ENCODE data around the gene SEMA3E. TPM values are rescaled to one million over a fixed set of nuclear protein-coding genes. Genes with fewer than 3 reads are reported as not detected.

Gene SEMA3E
- total and polyA plus RNA-seq, 7 donors = under 0.01 to 16.3 (median 7.8) TPM

DNA sequence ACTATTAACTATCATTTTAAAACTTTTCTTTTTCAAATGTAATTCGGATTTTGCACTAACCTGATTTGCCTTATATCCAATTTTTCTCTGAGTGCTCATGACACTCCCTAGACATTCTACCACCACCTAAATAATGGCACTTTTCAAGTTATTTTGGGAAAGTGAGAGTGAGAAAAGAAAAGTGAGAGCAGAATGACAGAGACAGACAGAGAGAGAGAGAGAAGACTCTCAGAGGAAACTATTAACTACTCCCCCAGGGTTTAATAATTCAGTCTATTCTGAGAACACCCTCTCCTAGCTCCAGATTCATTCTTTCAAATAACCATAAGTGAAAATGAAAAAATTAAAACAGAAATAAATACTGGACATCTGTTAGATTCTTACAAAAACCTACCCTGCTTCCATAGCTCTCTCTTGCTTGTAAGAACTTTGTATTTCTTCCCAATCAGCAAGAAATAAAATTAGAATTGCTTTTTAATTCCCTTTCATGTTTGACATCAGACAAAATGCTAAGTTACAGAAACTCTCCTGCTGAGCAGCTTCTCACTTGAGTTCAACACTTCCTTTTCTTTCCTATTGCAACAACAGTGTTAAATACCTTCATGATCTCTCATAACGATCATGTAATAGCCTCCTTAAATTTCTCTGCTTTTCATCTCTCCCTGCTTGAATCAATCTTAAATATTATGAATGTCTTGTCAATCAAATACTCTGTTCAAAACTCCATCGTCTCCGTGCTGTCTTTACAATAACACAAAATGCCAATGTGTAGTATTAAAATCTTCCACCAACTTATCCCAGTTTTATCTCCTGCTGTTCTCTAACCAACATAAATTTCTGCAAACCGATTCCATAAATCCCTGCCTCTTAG is 191.7 kb downstream of the SEMA3E start:
- Histone ChIP-seq H3K4me1 (no peaks in the 10 kb centered on the region), H3K9me3 (no peaks in the 10 kb centered on the region), H3K4me3 (no peak overlapping the region), H3K27me3 (no peaks in the 10 kb centered on the region), H3K27ac (no peak overlapping the region), H3K36me3 (no peaks in the 10 kb centered on the region)
- DNase-seq = no peak
- intact Hi-C loops (cut with DNase I) = no loop called here
- WGBS, 2 donors = 45 to 55% methylated on average over 5 of the region's 5 CpGs
- TF ChIP-seq, protein P1, sequence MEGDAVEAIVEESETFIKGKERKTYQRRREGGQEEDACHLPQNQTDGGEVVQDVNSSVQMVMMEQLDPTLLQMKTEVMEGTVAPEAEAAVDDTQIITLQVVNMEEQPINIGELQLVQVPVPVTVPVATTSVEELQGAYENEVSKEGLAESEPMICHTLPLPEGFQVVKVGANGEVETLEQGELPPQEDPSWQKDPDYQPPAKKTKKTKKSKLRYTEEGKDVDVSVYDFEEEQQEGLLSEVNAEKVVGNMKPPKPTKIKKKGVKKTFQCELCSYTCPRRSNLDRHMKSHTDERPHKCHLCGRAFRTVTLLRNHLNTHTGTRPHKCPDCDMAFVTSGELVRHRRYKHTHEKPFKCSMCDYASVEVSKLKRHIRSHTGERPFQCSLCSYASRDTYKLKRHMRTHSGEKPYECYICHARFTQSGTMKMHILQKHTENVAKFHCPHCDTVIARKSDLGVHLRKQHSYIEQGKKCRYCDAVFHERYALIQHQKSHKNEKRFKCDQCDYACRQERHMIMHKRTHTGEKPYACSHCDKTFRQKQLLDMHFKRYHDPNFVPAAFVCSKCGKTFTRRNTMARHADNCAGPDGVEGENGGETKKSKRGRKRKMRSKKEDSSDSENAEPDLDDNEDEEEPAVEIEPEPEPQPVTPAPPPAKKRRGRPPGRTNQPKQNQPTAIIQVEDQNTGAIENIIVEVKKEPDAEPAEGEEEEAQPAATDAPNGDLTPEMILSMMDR (IDR thresholded peaks at IDR 0.05) = no peak
- TF ChIP-seq EP300 (IDR thresholded peaks at IDR 0.05) (no peak), POLR2A (IDR thresholded peaks at IDR 0.05) (no peak), POLR2AphosphoS5 (IDR thresholded peaks at IDR 0.05) (no peak)

DNA sequence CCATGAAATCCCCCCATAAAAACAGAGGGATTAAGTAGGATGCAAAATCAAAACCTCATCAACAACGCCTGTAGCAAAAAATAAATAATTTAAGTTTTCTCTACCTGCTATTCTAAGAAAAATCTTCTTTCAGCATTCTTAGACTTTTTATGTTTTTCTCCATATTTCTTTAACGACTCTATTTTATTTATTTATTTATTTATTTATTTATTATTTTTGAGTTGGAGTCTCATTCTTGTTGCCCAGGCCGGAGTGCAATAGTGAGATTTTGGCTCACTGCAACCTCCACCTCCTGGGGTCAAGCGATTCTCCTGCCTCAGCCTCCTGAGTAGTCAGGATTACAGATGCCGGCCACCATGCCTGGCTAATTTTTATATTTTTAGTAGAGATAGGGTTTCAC is 192.5 kb downstream of the SEMA3E start:
- DNase-seq = no peak
- intact Hi-C loops (cut with DNase I) = no loop called here
- Histone ChIP-seq H3K4me1 (no peaks in the 10 kb centered on the region), H3K4me3 (no peak overlapping the region), H3K9me3 (no peaks in the 10 kb centered on the region), H3K36me3 (no peaks in the 10 kb centered on the region), H3K27me3 (no peaks in the 10 kb centered on the region), H3K27ac (no peak overlapping the region)
- TF ChIP-seq, protein P1 (IDR thresholded peaks at IDR 0.05) = no peak
- no peak for TF ChIP-seq POLR2AphosphoS5 (IDR thresholded peaks at IDR 0.05)
- TF ChIP-seq EP300 (IDR thresholded peaks at IDR 0.05) = no peak
- TF ChIP-seq POLR2A (IDR thresholded peaks at IDR 0.05) = no peak
- whole genome bisulfite sequencing, 2 donors = 87 to 88% methylated on average over 5 of the region's 5 CpGs

DNA sequence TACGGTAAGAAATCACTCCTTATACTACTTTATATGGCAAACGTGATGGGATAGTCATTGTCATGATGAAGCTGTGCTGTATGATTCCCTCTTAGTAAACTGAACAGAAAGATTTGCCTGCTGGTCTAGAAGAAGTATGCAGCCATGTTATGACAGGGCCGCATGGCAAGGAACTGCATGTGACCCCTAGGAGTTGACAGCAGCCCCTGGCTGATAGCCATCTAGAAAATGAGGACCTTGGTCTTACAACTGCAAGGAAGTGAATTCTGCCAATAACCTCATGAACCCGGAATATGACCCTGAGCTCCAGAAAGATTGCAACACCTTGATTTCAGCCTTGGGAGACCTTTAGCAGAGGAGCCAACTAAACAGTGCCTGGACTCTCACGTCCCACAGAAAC is 193.3 kb downstream of the SEMA3E start:
- 68 to 86% methylated on average over 5 of the region's 5 CpGs for WGBS, 2 donors
- Histone ChIP-seq H3K4me1 (no peaks in the 10 kb centered on the region), H3K9me3 (no peaks in the 10 kb centered on the region), H3K4me3 (no peak overlapping the region), H3K27me3 (no peaks in the 10 kb centered on the region), H3K27ac (no peak overlapping the region), H3K36me3 (no peaks in the 10 kb centered on the region)
- DNase-seq = no peak
- intact Hi-C loops (cut with DNase I) = no loop called here
- TF ChIP-seq POLR2A (IDR thresholded peaks at IDR 0.05) = no peak
- TF ChIP-seq POLR2AphosphoS5 (IDR thresholded peaks at IDR 0.05) = no peak
- TF ChIP-seq, protein P1 (IDR thresholded peaks at IDR 0.05) = no peak
- TF ChIP-seq EP300 (IDR thresholded peaks at IDR 0.05) = no peak

DNA sequence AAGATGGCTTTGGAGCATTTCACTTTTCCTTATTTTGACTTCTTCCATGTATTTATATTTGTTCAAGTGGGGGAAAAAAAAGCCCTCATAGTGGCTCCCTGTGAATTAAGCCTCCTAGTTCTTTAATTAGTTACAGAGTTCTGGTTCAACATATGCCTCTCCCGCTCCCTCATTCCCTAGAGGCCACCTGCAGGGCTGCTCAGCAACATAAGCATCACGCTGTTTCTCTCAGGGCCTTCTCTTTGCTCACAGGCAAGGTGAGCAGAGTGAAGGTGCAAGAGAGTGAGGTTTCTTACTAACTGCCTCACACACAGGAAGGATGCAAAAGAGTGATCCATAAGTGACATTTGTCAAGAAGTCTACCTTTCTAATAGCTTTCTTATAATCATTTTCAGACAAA is 196.7 kb downstream of the SEMA3E start:
- intact Hi-C loops (cut with DNase I) = no loop called here
- no peaks in the 10 kb centered on the region for H3K4me1 ChIP-seq
- DNase-seq = no peak
- H3K27ac ChIP-seq = no peak overlapping the region
- WGBS, 2 donors = 74 to 84% methylated on average over 2 of the region's 2 CpGs
- TF ChIP-seq POLR2AphosphoS5 (IDR thresholded peaks at IDR 0.05) (no peak), EP300 (IDR thresholded peaks at IDR 0.05) (no peak), POLR2A (IDR thresholded peaks at IDR 0.05) (no peak)
- TF ChIP-seq, protein P1 (IDR thresholded peaks at IDR 0.05) = no peak
- H3K27me3 ChIP-seq = no peaks in the 10 kb centered on the region
- no peaks in the 10 kb centered on the region for H3K36me3 ChIP-seq
- H3K9me3 ChIP-seq = no peaks in the 10 kb centered on the region
- H3K4me3 ChIP-seq = no peak overlapping the region
